Measurements from ENCODE around the gene FAM170B. TPM values are rescaled to one million over a fixed set of nuclear protein-coding genes. Genes with fewer than 3 reads are reported as not detected.

Gene FAM170B
- total RNA-seq, 2 experiments from 2014 or later = not detected

DNA sequence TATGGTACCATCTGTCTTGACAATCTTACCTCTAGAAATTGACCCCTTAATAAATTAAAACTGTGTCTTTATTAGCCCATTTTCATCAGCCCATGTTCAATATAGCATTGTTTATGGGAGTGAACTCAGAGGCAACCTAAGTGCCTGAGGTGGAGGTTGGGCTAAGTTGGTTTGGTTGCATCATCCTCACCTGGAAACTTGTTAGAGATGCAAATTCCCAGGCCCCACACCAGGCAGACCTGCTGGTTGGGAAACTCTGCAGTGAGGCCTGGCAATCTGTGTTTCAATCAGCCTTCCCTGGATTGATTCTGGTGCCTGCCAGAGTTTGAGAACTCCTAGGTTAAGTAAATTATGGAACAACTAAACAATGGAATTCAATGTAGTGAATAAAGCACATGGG lies 9.4 kb upstream of the FAM170B start:
- ChIA-PET CTCF (no interaction called here), POLR2A (no interaction called here)
- no peaks in the 10 kb centered on the region for H3K4me1 Mint-ChIP-seq (ENCODE audit: low read depth)
- H3K27ac Mint-ChIP-seq = no peak overlapping the region
- no peaks in the 10 kb centered on the region for H3K36me3 Mint-ChIP-seq (ENCODE audit: low read depth)
- peaks cover 16% of the 10 kb centered on the region for H3K27me3 Mint-ChIP-seq (ENCODE audit: low read depth)
- no peak for ATAC-seq
- DNase-seq = no peak
- H3K4me3 Mint-ChIP-seq = no peak overlapping the region
- H3K9me3 Mint-ChIP-seq (ENCODE audit: insufficient read depth) = no peaks in the 10 kb centered on the region

DNA sequence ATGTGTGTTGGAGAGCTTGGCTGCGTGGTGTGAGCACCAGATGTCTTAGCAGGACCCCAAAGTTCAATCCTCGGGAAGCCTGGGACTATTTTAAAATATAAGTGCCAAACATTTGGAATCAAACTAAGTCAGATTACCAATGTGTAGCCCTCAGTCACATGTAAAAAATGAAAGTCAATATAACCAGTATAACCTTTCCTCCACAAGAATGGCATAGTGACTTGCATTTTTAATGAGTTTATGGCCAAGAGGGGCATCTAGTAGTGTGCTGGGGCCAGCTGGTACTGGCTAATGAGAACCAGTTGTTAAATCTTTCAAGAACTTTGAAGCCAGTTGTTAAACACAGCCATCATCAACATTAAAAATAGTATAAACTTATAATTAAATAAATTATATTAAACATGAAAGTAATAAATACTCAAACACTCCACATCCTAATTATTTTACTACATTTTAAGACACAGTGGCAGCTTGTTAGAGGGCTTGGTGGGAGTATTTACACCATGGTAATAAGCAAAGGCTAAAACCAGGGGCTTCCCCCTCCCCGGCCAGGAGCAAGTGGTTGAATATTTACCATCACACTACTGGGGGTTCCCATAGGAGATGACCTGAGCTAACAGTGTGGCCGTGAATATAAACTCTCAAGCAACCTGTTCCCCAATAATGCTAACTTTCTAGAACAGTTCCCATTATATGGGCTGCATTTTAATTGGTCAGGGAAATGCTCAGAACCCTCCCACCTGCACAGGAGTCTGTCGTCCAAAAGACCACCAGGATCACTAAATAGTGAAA lies 7.9 kb upstream of the FAM170B start:
- H3K4me3 Mint-ChIP-seq = no peak overlapping the region
- ATAC-seq (no peak), DNase-seq (no peak)
- no peaks in the 10 kb centered on the region for H3K9me3 Mint-ChIP-seq (ENCODE audit: insufficient read depth)
- H3K27ac Mint-ChIP-seq = no peak overlapping the region
- no peaks in the 10 kb centered on the region for H3K4me1 Mint-ChIP-seq (ENCODE audit: low read depth)
- H3K27me3 Mint-ChIP-seq (ENCODE audit: low read depth) = peaks cover 18% of the 10 kb centered on the region
- CTCF ChIA-PET = no interaction called here
- POLR2A ChIA-PET = no interaction called here
- H3K36me3 Mint-ChIP-seq (ENCODE audit: low read depth) = no peaks in the 10 kb centered on the region

- Mint-ChIP-seq H3K4me1 (ENCODE audit: low read depth) (peaks cover 2% of the 10 kb centered on the region), H3K27ac (no peak overlapping the region), H3K9me3 (ENCODE audit: insufficient read depth) (no peaks in the 10 kb centered on the region), H3K36me3 (ENCODE audit: low read depth) (no peaks in the 10 kb centered on the region), H3K4me3 (no peak overlapping the region), H3K27me3 (ENCODE audit: low read depth) (peaks cover 18% of the 10 kb centered on the region)
- POLR2A ChIA-PET = no interaction called here
- ATAC-seq (no peak), DNase-seq (no peak)
- CTCF ChIA-PET = no interaction called here
Observed at GRCh38 chr10:49140304-49141177, 6.7 kb upstream of the FAM170B start.

DNA sequence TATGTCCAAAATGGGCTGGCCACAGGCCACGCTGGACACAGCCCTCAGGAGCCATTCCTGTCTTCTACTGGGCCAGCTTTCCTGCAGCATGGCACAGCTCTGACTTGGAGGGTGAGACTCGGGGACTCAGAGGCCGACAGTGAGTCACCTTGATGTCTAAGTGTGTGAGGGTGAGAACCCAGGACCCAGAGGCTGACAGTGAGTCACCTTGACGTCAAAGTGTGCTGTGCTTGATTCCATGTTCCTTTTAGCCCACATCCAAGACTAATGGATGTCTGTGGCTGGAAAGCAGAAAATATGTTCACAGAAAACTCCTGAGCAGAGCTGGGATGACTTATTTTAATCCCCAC lies 6.0 kb upstream of the FAM170B start:
- ChIA-PET POLR2A (no interaction called here), CTCF (no interaction called here)
- no peaks in the 10 kb centered on the region for H3K36me3 Mint-ChIP-seq (ENCODE audit: low read depth)
- H3K4me1 Mint-ChIP-seq (ENCODE audit: low read depth) = peaks cover 3% of the 10 kb centered on the region
- no peak overlapping the region for H3K4me3 Mint-ChIP-seq
- peaks cover 19% of the 10 kb centered on the region for H3K27me3 Mint-ChIP-seq (ENCODE audit: low read depth)
- H3K27ac Mint-ChIP-seq = no peak overlapping the region
- ATAC-seq = no peak
- DNase-seq = no peak
- H3K9me3 Mint-ChIP-seq (ENCODE audit: insufficient read depth) = no peaks in the 10 kb centered on the region

GRCh38 chr10:49139028-49139845 lies 5.4 kb upstream of the FAM170B start:
- Mint-ChIP-seq H3K9me3 (ENCODE audit: insufficient read depth) (no peaks in the 10 kb centered on the region), H3K4me1 (ENCODE audit: low read depth) (peaks cover 3% of the 10 kb centered on the region), H3K27ac (no peak overlapping the region), H3K36me3 (ENCODE audit: low read depth) (no peaks in the 10 kb centered on the region), H3K27me3 (ENCODE audit: low read depth) (peaks cover 23% of the 10 kb centered on the region), H3K4me3 (no peak overlapping the region)
- ATAC-seq (no peak), DNase-seq (no peak)
- POLR2A ChIA-PET = no interaction called here
- CTCF ChIA-PET = no interaction called here

GRCh38 chr10:49138361-49138891 lies 4.6 kb upstream of the FAM170B start:
- H3K9me3 Mint-ChIP-seq (ENCODE audit: insufficient read depth) = no peaks in the 10 kb centered on the region
- ChIA-PET POLR2A (no interaction called here), CTCF (no interaction called here)
- DNase-seq (no peak), ATAC-seq (no peak)
- peaks cover 26% of the 10 kb centered on the region for H3K27me3 Mint-ChIP-seq (ENCODE audit: low read depth)
- peaks cover 3% of the 10 kb centered on the region for H3K4me1 Mint-ChIP-seq (ENCODE audit: low read depth)
- H3K4me3 Mint-ChIP-seq = no peak overlapping the region
- H3K36me3 Mint-ChIP-seq (ENCODE audit: low read depth) = no peaks in the 10 kb centered on the region
- H3K27ac Mint-ChIP-seq = no peak overlapping the region

GRCh38 chr10:49136525-49136924 lies 2.7 kb upstream of the FAM170B start:
- Mint-ChIP-seq H3K4me3 (no peak overlapping the region), H3K4me1 (ENCODE audit: low read depth) (peaks cover 3% of the 10 kb centered on the region), H3K27ac (no peak overlapping the region), H3K36me3 (ENCODE audit: low read depth) (no peaks in the 10 kb centered on the region), H3K9me3 (ENCODE audit: insufficient read depth) (no peaks in the 10 kb centered on the region), H3K27me3 (ENCODE audit: low read depth) (peaks cover 23% of the 10 kb centered on the region)
- POLR2A ChIA-PET = no interaction called here
- DNase-seq (no peak), ATAC-seq (no peak)
- CTCF ChIA-PET = no interaction called here

DNA sequence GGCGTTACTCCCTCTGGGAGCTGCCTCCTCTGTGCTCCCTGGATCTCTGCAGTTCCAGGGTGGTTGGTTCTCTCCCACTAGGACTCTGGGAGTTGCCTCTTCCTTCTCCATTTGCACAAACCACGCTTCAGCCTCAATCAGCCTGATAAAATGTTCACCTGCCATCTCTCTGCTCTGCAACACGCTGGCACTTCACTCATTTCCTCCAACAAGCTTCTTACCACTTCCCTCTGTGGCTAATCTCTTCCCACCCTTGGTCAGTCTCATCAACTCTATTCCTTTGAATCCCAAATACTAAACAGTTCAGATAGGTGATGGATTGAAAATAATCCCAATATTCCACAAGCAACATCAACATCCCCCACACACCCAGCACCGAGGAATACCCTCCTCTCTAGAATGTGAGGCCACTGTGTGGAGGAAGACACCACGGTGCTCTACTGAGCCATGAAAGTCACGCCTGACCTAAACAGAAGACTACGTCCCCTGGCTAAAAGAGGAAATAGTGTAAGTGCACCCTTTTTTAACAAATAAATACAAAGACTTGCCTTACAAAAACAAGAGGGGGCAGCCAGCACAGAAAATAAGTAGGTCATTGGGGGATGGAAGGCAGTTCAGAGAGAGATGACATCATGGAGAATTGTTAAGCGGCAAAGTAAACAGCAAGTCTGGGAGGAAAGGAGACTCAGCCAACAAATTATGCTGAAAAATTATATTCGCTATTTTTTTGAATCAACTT lies 1.9 kb upstream of the FAM170B start:
- POLR2A ChIA-PET = no interaction called here
- no peak overlapping the region for H3K4me3 Mint-ChIP-seq

DNA sequence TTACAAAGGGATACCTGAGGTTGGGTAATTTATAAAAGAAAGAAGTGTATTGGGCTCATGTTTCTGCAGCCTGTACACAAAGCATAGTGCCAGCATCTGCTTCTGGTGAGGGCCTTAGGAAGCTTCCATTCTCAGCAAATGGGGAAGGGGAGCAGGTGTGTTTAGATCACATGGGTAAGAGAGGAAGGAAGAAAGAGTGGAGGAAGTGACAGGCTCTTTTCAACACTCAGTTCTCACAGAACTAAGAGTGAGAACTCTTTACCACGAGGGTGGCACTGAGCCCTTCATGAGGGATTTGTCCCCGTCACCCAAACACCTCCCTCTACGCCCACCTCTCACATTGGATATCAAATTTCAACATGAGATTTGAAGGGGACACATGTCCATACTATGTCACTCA lies 506 bp upstream of the FAM170B start:
- H3K9me3 Mint-ChIP-seq (ENCODE audit: insufficient read depth) = no peaks in the 10 kb centered on the region
- no peak for ATAC-seq
- H3K36me3 Mint-ChIP-seq (ENCODE audit: low read depth) = no peaks in the 10 kb centered on the region
- no peak for DNase-seq
- H3K27ac Mint-ChIP-seq = no peak overlapping the region
- POLR2A ChIA-PET = no interaction called here
- H3K4me3 Mint-ChIP-seq = no peak overlapping the region
- CTCF ChIA-PET = no interaction called here
- peaks cover 24% of the 10 kb centered on the region for H3K27me3 Mint-ChIP-seq (ENCODE audit: low read depth)
- H3K4me1 Mint-ChIP-seq (ENCODE audit: low read depth) = peaks cover 3% of the 10 kb centered on the region

More for the DNA sequence above, 1.9 kb upstream of the FAM170B start:
- ATAC-seq (no peak), DNase-seq (no peak)
- Mint-ChIP-seq H3K9me3 (ENCODE audit: insufficient read depth) (no peaks in the 10 kb centered on the region), H3K36me3 (ENCODE audit: low read depth) (no peaks in the 10 kb centered on the region), H3K27me3 (ENCODE audit: low read depth) (peaks cover 22% of the 10 kb centered on the region), H3K27ac (no peak overlapping the region), H3K4me1 (ENCODE audit: low read depth) (peaks cover 3% of the 10 kb centered on the region)
- CTCF ChIA-PET = no interaction called here

DNA sequence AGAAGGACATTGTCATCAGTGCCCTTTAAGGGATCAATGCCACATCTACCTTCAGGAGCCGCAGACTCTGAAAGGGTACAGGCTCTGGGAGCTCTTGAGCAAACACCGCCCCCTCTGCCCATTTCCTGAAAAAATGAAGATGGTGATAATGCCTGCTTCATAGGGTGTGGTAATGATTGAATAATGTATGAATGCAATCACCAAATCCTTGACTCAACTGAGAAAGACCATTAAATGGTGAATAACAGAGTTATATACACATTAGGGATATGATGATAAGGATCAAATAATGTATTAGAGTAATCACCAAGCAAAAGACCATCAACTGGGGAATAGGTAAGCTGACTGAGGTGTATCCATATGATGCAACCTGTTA lies 1.5 kb downstream of the FAM170B start:
- H3K4me1 Mint-ChIP-seq (ENCODE audit: low read depth) = peaks cover 3% of the 10 kb centered on the region
- ChIA-PET POLR2A (no interaction called here), CTCF (no interaction called here)
- no peak overlapping the region for H3K4me3 Mint-ChIP-seq
- no peaks in the 10 kb centered on the region for H3K9me3 Mint-ChIP-seq (ENCODE audit: insufficient read depth)
- H3K27me3 Mint-ChIP-seq (ENCODE audit: low read depth) = peaks cover 29% of the 10 kb centered on the region
- DNase-seq (no peak), ATAC-seq (no peak)
- H3K36me3 Mint-ChIP-seq (ENCODE audit: low read depth) = no peaks in the 10 kb centered on the region
- H3K27ac Mint-ChIP-seq = no peak overlapping the region

DNA sequence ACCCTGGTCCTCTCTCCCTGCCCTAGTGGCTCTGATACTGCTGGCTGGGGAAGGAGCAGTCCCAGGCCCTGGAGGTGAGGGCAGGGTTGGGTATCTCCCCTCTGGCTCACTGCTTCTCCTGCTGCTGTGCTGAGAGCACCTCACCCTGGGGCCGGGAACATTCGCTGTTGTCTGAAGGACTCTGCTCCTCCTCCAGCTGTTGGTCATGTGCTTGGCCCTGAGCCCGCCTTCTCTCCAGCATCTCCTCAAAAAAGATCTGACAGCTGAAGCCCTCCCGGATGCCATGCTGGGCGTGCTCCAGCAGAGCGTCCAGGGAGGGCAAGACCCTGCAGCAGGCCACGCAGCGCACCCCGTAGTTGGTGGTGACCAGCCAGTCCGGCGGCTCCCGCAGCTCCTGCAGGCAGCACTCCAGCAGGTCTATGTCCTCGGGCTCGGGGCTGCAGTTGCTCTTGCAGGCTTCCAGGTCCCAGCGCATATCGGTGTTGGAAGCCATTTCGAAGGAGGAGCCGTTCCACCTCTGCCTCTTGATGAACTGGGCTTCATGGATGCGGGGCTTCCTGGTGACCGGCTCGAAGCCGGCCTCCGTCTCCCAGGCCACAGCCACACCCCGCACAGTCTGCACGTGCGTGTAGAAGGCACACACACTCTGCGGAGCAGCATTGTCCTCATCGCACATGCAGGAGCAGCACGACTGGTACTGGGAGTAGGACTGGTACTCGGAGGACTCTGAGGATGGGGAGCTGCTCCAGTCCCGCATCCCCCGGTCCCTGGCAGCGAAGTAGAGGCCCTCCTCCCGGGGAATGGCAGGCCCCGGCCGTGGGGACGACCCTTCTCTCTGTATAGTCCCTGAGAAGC lies 2.1 kb downstream of the FAM170B start:
- CTCF ChIA-PET = no interaction called here
- no peak overlapping the region for H3K27ac Mint-ChIP-seq

More for the DNA sequence above, 2.1 kb downstream of the FAM170B start:
- no peak for ATAC-seq
- Mint-ChIP-seq H3K36me3 (ENCODE audit: low read depth) (no peaks in the 10 kb centered on the region), H3K4me3 (no peak overlapping the region), H3K27me3 (ENCODE audit: low read depth) (peaks cover 24% of the 10 kb centered on the region), H3K4me1 (ENCODE audit: low read depth) (peaks cover 3% of the 10 kb centered on the region), H3K9me3 (ENCODE audit: insufficient read depth) (no peaks in the 10 kb centered on the region)
- POLR2A ChIA-PET = no interaction called here
- no peak for DNase-seq

Measured in activated CD8-positive, alpha-beta T cell treated with anti-CD3 and anti-CD28 coated beads, Interleukin-2, amount 10 ng/mL, durations not matched to agents 7 days and 5 days (primary cell).